Fibroblast of mammary gland (primary cell): ENCODE results near the gene TOP3A.
"Not testable (repeated sequence)": the region's sequence is repeated elsewhere in the genome, so short reads cannot be mapped to it uniquely, and the experiment has no call there.

Source experiments
- DNase-seq: peaks from one replicate; pipeline ENCODE4 v3.0.0-alpha.2; 2010; ENCODE audit warnings: low read depth
- H3K4me3 ChIP-seq: 2 replicates; pipeline ENCODE4 v1.5.1; 2011; ENCODE audit warnings: low read depth, mild to moderate bottlenecking, low read length, moderate library complexity; ENCODE audit not compliant: control insufficient read depth
- CTCF ChIP-seq: conservative IDR thresholded peaks from 2 replicates; pipeline ENCODE4 v1.5.1; 2011; ENCODE audit warnings: low read depth, low read length, inconsistent platforms; ENCODE audit not compliant: control insufficient read depth, insufficient read depth

The TOP3A gene

DNA sequence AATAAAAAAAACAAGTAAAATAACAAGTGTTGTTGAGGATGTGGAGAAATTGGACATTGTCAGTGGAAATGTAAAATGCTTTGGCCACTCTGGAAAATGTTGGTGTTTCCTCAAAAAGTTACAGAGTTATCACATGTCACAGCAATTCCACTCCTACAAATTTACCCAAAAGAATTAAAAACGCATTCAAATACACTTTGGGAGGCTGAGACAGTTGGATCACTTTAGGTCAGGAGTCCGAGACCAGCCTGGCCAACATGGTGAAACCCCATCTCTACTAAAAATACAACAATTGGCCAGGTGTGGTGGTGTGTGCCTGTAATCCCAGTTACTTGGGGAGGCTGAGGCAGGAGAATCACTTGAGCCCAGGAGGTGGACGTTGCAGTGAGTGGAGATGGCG lies 5.6 kb downstream of the TOP3A start:
- no peak for TF ChIP-seq CTCF
- no peak overlapping the region for H3K4me3 ChIP-seq
- no peak for DNase-seq

DNA sequence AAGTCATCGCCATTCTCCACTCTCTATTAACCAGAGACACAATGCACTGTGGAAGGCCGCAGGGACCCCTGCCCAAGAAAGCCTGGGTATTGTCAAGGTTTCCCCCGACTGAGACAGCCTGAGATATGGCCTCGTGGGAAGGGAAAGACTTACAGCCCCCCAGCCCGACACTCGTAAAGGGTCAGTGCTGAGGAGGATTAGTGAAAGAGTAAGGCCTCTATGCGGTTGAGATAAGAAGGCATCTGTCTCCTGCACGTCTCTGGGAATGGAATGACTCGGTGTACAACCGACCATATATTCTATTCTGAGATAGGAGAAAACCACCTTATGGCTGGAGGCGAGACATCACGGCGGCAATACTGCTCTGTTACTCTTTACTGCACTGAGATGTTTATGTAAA lies 11.6 kb downstream of the TOP3A start:
- not testable (repeated sequence) for DNase-seq, H3K4me3 ChIP-seq

- H3K4me3 ChIP-seq: no peak overlapping the region
- no peak for TF ChIP-seq CTCF
- no peak for DNase-seq
Measured at GRCh38 chr17:18300725-18301480, 13.9 kb downstream of the TOP3A start.

- not testable (repeated sequence) for DNase-seq, H3K4me3 ChIP-seq
Measured at GRCh38 chr17:18298061-18298460, 16.7 kb downstream of the TOP3A start.

- TF ChIP-seq CTCF: no peak
- DNase-seq: no peak
Measured at GRCh38 chr17:18291718-18292540, 22.9 kb downstream of the TOP3A start.

GRCh38 chr17:18285296-18285695 lies 29.5 kb downstream of the TOP3A start:
- no peak for TF ChIP-seq CTCF
- no peak for DNase-seq
- no peak overlapping the region for H3K4me3 ChIP-seq

More at GRCh38 chr17:18291718-18292540, 22.9 kb downstream of the TOP3A start:
- H3K4me3 ChIP-seq: no peak overlapping the region

DNA sequence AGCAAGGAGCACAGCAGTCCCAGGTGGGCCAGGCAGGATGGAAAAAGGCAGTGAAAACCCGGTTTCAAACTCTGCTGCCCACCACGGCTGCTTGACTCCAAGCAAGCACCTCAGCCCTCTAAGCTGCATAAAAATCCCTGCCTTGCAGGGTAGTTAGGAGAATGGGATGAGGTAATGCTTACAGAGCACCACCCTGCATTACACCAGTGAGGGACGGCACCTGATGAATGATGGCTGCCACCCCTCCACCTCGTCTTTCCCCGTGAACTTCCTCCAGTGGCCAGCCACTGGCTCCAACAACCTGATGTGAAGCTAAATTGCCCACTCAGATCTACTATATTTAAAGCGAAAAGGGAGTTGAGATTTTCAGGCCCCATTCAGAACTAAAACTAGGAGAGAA lies 33.0 kb downstream of the TOP3A start:
- no peak for DNase-seq
- TF ChIP-seq CTCF: no peak
- no peak overlapping the region for H3K4me3 ChIP-seq
